HG03060 (cell line): Measurements from ENCODE around the gene CDYL2.

Experiments used
- ATAC-seq: cut with Tn5 transposase; IDR thresholded peaks from one replicate; pipeline ENCODE4 v1.9.1; 2021; ENCODE audit warnings: low read depth, moderate number of reproducible peaks; ENCODE audit not compliant: unreplicated experiment

Gene CDYL2

DNA sequence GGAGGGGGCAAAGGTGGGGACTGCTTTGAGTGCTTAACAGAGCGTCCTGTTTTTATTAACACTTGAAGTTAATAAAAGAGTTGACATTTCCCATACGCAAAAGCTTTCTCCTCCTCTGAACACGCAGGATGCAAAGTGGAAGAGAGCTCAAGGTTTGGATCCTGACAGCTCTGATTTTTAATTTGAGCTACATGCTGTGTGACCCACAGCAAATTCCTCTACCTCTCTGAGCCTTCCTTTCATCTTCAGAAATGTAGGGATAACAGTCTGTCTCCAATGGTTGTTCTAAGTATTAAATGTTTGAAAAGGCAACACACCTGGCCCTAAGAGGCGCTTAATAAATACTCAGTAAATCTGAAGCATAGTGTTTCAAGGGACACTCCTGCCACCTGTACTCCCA, 93.0 kb downstream of the CDYL2 start:
- ATAC-seq = no peak

DNA sequence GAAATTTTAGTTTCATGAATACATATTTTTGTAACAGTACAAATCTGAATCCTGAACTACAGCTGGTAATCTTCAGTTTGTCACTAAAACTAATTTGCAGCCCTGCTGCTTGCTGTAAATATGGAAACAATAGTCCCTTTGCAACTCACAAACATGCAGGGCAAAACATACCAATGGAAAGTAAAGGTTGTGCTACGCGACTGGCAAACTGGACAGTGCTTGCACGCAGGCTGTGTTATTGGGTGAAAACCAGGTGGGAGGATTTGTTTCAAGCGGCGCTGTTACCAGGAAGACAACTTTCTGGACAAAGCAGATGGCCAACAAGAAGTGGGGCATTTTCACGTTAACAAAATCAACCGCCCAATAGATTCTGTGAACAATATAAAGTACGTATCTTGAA, 93.5 kb downstream of the CDYL2 start:
- ATAC-seq = no peak

DNA sequence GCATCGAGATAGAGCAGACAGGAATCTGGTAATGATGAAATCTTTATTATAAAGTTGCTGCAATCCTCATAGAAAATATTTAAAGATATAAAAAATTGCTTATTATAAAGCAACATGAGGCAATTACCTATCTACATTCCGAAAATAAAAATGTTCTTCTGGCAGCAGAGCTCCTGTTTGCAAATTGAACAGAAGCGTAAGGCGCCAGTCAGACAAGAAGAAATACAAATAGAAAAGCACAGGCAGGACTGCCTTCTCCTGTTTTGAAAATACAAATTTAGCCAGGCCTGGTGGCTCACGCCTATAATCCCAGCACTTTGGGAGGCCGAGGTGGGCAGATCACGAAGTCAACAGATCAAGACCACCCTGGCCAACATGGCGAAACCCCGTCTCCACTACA, 95.6 kb downstream of the CDYL2 start:
- no peak for ATAC-seq

DNA sequence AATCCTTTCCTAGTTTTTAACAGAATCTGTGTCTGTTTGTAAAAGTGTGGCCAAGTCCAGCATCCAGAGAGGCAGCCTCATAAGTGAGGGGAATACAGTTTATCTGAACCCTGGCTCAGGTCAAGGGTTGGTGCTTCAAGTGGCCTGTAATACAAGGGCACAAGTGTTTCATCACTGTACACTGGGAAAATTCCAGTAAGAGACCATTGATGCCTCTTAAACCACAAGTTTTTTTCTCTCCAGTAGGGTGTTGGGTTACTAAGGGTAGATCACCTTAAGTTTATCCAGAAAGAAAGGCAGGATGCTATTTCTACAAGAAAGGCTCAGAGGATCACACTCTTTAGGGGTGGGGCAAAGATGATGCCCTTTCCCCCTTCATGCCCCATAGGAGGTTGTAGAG, 96.7 kb downstream of the CDYL2 start:
- no peak for ATAC-seq

DNA sequence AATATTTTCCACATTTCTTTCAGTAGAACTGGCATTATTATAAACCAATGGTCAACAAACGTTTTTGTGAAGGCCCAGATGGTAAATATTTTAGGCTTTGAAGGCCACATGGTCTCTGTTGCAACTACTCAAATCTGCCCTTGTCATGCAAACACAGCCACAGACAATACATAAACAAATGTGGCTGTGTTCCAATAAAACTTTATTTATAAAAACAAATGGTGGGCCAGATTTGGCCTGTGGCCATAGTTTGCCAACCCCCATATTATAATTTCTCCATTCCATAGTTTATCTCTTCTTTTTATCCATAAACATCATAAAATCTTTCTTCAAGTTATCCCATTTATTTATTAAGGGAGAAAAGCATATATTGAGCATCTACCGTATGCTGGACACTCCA, 98.8 kb downstream of the CDYL2 start:
- no peak for ATAC-seq

DNA sequence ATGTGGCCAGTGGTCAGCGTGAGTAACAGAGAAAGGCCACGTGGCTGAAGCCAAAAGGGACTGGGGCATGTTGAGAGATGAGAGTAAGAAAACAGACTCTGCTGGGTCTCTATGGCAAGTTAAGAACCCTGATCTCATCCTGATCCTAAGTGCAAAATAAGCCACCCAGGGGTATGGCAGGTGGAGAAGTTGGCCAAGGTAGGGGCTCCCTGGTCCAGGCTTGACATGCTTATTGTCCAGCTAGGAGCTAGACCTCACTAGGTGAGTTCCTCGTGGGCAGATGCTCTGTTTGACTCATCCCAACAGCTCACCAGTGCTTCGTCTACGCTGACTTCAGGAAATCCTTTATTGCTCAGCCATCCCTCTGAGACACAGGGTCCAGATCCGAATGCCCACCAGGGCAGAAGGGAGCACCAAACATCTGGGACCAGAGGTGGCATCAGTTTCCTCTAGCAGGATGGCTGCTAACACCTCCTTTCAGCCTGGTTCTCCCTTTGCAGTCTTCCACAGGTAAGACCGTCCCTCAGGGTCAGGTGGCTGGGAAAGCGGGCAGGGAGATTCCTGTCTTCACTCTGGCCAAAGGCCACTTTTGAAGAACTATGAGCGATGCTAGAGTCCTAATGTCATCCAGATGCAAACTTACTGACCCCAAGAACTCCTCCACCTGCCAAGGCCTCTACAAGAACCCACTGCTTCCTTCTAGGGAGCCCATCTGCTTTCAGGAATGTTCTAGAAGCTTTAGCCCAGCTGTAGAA, 99.5 kb downstream of the CDYL2 start:
- ATAC-seq = no peak

DNA sequence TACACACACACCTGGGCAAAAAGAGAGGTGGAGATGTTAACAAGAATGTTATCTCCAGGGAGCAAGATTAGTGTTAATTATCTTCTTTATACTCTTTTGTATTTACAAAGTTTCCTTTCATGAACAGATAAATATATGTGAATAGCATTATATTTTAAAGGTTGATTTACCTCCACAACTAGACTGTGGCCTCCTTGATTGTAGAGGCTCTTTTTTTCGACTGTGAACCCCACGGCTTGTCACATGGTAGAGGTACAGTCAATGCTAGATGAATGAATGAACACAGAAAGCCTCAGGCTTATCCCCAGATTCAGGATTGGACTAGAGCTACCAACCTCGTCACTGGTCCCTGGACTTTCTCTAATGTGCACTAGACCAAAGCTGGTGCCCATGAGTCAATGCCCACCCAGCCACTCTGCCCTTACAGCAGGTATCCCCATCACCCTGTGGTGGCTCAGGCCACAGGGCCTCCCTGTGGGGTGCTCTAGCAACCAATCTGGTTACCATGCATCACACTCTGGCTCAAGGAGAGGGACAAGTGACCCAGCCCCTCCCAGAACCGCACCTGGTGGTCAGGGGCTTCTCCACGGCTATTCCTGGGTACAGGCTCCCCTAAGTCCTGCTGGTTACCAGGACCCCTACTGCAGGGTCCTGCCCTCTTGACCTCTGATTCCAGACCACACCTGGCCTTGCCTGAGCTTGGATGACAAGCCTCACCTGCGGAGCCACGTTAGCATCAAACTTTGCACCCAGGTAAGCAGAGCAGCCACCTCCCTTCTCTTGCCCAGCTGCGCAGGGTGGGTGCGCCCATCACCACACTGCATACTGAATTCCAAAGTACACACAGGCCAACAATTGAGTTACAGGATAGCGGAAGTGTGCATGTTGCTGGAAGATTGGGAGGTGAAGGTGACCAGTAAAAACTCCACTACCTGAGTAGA, 101.0 kb downstream of the CDYL2 start:
- no peak for ATAC-seq

DNA sequence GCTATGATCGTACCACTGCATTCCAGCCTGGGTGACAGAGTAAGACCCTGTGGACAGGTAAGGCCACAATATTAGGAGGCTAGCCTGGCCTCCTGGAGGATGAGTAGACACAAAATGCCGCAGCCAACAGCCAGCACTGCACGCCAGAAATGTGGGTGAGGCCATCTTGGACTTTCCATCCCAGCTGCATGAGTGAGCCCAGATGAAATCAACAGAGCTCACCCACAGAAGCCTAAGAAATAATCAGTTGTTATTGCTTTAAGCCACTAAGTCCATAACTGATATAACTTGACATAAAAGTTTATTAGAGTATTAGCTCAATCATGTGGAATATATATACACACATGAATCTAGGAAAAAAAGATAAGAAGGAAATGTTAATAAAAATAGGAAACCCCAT, 101.7 kb downstream of the CDYL2 start:
- no peak for ATAC-seq

DNA sequence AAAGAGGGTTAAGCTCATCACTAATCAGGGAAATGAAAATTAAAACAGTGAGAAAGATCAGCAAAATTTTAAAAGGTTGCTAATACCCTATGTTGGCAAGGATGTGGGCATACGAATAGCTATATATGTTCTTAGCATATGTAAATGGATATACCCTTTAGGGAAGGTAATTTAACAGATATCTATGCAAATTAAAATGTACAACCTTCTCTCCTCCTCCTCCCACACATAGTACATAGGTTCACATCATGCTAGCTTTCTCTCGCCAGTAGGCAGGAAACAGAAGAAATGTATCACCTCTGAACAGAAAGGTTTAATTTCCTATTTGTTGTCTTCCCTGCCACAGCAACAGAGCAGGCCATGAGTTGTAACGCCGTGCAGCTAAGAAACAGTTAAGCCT, 103.8 kb downstream of the CDYL2 start:
- ATAC-seq = no peak

DNA sequence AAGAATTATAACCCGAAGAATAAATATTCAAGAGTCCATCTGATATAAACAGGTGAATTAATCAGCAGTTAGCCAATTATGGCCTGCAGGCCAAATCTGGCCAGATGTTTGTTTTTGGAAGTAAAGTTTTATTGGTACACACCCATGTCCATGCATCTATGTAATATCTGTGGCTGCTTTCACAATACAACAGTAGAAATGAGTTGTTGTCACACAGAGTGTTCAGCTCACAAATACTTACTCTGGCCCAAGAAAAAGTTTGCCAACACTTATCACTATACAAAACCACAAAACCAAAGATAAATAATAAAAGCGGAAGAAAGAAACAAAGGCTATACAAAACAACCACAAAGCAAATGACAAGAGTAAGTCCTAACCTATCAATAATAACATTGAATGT, 109.4 kb downstream of the CDYL2 start:
- no peak for ATAC-seq

DNA sequence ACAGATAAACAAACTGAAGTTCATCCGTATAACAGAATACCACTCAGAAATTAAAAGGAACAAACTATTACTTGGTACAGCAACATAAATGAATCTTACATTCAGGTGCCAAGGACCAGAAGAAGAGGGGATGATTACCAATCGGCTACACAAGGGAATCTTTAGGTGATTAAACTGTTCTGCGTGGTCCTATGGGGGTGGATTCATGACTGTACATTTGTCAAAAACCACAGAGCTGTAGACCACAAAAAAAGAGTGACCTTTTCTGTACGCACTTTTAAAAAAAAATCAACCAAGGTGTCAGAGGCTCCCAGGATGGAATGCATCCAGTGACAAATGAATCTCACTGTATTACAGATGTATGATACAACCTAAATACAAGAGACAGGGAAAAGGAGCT, 110.8 kb downstream of the CDYL2 start:
- ATAC-seq = no peak

DNA sequence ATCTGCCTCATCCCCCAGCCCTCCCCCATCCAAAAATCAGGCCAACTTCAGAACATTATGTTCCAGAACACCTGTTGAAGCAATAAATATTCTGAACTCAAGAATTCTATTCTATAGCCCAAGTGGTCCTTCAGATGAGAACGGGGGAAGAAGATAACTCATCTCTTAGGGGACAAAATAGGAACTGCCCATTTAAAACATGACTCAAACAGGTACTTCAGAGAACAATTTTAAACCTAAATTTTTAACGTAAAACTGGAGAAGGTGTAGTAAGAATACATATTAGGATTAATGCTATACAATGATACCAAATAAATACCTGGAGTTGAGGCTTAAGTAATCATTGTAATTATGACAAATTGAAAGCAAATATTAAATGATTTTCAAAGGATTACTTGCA, 112.1 kb downstream of the CDYL2 start:
- no peak for ATAC-seq

DNA sequence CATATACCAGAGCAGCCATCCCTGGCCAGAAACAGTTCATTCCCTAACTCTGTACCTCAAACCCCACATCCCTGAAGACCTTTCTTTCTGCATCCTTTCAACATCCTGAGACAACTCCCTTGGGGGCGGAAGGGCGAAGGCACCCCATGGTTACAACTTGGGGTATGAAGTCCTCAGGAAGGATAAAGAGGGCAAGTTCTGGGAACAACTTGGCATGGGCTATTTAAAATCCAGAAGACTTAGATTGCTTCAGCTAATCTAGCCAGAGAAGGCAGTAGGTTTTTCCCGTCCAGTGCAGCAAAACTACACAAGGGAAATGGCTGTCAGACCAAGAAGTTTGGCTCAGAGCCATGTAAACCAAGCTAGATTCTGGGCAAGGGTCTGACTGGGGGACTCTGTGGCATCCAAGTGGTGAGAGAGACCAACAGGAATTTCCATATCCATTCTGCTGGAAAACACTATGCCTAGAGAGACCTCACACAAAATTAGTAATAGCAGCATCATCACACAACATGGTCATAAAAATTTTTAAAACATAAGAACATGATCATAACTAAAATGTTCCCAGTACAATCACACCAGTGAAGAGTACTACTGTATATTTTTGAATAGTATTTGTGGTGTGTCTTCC, 113.2 kb downstream of the CDYL2 start:
- ATAC-seq = no peak

DNA sequence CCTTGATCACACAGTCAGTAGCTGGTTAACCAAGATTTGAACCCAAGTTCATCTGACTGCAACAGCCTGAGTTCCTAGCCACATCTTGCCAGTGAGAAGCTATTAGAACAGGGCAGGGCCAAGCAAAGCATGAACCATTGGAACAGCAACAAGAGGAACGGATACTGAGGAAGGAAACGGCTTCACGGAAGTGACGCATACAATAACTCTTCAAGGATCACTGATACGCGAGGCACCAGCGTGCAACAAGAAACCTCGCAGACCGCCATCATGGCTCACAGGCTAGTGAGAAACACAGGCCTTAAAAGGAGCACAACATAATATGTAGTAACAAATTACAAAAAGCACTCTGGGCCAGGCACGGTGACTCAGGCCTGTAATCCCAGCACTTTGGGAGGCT, 114.9 kb downstream of the CDYL2 start:
- ATAC-seq = no peak

DNA sequence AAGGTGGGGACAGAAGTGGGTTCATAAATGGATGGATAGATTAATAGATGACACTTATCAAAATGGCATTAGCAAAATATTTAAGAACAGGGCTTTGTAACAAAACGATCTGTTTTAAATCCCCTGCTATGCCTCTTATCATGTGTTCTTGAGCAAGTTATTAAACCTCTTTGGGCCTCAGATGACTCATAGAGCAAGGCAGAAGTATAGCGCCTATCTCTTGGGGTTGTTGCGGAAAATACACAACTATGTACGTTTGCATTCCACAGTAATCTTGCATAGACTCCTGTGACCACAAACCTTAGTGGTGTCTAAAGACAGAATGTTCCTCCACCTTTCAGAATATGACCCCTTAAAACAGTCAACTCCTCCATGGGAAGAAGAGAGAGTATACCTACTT, 116.8 kb downstream of the CDYL2 start:
- ATAC-seq = no peak

DNA sequence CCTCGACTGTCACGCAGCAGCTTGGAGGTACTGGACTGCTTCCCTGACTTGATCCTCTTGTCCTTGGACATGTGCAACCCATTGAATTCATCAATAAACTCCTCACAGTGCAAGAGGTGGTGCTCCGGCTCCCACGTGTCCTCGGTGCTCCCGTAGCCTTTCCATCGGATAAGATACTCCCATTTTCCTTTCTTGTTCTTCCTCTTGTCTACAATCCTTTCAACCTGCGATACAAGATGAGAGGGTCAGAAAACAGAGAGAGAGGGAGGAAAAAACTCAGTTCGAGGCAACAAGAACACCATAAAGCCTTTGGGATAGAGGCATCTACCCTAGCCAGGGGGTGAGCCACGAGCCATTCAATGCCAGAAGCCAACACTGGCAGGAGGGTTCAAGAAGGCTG, 119.5 kb downstream of the CDYL2 start:
- no peak for ATAC-seq

DNA sequence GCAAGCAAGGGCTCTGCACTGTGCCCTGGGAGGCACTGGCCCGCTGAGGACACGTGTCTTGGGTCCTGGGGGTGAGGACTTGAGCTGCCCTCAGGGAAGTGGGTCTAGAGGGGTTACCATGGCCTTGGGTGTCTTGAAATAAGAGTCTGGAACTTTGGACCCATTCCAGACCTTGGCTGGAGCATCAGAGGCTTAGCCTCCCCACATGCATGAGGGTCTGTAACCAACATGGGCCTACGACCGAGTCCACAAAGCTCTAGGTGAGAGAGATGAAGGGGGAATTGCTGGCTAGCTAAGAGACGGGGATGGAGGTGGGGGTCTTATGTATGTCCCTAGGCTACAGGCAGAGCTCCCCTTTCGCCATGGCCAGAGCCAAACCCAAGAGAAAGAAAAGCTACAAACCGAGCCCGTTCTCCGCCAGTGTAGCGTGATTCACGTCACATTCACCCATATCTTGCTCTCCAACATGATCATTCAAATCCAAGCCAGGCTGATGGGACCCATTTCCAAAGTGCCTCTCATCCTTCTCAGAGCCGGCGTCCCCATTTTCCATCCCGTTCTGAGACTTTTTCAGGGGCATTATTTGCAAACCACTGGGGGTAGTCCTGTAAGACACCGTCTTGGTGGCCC, 120.1 kb downstream of the CDYL2 start:
- ATAC-seq = no peak

DNA sequence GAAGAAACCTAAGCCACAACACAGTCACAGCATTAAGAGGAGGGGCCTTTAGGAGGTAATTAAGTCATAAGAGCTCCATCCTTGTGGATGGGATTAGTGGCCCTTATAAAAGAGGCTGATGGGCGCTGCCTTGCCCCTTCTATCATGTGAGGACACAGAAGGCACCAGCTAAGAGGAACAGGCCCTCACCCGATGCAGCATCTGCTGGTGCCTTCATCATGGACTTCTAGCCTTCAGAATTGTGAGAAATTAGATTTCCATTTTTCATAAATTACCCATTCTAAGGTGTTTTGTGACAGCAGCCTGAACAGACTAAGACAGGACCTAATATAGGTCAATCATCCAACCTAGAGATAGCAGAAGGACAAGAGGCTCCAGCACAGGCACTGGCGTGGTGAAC, 120.8 kb downstream of the CDYL2 start:
- no peak for ATAC-seq

DNA sequence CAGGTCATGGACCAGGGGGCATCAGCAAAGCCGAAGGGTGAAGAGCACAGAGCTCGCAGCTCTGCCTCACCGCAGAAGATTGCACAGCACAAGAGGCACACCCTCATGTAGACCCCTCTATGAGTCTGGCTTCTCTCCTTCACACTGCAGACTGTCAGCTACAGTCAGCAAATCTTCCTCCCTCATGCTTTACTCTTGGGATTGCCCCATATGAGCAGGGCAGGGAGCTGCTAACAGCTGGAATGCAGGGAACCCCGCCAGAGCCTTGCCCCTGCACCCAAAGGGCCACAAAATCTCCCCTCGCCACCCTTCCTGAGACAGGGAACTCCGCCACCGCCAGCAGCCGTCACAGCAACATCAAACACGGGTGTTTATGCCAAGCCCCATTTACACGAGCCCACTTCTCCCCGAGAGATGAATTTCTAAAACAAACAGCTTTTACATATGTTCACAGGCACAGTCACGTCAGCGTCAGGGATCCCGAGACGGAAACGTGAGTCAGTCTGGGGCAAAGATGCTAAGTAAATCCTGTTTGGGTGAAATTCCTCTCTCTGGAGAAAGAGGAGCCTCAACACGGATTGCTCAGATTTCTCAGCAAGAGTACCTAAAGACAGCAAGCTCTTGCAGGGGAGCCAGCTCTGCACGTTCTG, 121.9 kb downstream of the CDYL2 start:
- ATAC-seq = no peak

DNA sequence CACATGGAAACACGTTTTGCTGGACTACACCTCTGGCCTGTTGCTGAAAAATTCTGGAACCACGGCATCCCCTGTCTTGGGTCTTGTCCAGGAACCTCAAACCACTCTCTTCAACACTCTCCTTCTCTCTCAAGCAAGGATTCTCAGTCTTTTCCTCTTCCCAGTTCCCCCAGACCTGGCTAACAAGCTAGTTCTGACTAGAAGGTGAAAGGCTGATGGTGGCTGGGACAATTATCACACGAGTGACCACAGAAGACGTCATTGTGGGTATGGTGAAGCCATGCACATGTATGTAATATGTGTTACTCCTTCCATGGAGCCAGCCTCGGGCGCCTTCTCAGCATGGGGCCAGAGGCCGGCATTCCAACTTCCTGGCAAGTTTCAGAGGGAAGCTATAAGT, 123.0 kb downstream of the CDYL2 start:
- ATAC-seq = no peak

DNA sequence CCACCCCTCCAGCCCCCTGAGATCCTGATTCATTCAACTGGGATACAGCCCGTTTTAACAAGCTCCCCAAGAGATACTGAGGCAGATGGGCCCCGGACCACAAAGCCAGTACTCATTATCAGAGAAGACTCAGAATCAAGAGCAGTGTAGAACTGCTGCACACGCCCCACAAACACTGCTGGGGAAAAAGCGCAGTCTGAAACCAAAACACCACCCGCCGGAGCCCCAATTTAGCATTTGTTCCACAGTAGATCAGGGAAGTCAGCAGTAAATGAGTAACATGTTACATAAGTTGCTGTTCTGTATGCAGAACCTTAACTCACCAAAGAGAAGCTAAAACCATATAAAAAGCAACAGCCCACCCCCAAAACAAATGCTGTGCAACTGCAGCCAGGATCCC, 123.6 kb downstream of the CDYL2 start:
- ATAC-seq = no peak
